CD4-positive, alpha-beta T cell treated with Interleukin-6 at 100 ng/mL for 8 hours (primary cell): Measurements from ENCODE around the gene UROC1.

Source experiments
- DNase-seq: peaks from one replicate; pipeline ENCODE4 v3.0.0-alpha.2; 2020; ENCODE audit warnings: mixed read lengths, low spot score

UROC1 gene

DNA sequence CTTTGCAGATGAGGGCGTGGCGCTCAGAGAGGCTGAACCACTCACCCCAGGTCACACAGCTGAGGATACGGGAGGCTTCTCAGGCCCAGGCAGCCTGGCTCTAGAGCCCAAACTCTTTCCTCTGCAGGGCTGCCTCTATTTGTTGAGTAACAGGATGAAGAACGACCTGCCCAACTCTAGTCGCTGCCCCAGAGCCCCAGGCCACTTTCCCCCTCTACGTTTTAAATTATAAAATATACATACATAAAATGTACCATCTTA, 22.7 kb downstream of the UROC1 start:
- no peak for DNase-seq

DNA sequence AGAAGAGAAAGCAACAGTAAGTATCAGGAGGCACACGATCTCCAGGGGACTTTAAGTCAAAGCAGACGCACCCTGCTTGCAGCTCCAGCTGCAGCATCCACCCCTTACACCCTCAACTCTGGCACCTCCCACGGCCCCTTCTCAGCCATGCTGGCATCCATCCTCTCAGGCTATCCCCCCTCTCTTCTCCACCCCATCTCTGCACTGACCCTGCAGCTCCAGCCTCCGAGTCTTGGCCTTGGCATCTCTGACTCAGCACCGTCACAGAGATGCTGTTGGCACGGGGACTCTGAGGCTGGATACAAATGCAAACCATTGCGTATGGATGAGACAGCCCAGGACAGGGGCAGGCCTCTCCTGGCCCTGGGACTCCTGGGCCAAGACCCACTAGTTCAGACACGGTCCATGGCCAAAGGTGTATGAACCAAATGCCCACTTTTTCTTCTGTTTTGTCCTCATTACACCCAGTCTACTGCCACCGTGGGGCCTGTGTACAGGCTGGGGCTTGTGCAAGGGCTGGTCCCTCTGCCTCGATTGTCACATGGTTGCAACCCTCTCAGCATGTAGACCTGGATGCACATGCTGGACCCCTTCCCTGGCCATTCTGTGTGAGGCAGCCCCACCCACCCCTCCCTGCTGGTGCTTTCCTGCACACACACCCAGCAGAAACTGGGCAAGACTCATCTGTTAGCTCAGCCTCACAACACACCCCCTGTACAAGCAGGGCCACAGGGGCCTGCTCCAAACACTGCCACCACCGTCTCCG, 23.2 kb downstream of the UROC1 start:
- no peak for DNase-seq

DNA sequence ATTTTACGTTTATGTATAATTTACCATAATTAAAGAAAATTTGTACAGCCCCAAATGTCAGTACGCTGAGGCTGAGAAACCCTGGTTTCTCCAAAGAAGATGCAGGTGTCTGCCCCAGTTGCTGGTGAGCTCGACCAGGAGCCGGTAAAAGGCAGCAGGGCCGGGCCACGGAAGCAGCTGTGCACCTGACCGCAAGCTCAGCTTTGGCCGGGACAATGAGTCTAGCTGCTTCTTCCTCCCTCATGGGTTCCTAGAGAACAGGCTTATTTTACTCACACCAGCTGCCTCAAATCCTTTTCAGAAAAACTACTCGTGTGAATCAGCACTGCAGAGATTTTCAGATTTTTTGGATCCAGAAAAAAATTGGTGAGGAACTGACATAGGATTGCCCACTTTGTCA, 23.8 kb downstream of the UROC1 start:
- no peak for DNase-seq

GRCh38 chr3:126493051-126493450, 24.5 kb downstream of the UROC1 start:
- DNase-seq, result no peak

DNA sequence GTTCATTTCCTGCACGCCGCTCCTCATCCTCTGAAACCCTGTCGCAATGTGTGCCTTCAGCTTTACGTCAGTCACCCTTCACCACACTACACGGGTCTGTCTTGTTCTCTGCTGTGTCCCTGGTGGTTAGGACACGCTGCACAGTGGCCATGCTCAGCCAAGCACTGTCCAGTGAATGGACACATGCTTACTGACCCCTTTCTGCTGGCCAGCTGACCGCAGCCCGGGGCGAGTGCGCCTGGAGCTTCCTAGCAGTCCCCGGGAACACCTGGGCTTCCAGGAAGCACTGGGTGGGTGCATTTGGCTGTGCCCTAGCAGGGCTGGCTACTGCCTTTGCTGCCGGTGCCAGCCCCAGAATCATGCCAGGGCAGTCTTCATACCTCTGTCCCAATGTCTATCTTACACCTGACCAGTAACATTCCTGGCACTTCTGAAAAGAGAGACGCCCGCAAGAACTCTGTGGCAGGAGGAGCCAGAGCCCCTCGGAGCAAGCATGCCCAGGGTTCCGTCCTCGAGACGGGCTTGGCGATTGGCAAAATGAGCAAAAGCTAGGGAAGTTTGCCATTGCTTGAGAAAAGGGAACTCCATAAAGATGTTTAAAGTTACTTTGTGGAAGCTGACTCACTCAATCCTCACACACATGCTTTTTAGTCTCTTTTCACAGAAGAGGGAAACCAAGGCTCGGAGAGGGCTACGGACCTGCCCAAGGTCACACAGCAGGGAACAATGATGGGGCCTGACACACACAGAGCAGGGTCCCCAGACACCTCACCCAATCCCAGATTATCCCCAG, 26.2 kb downstream of the UROC1 start:
- DNase-seq, result no peak

DNA sequence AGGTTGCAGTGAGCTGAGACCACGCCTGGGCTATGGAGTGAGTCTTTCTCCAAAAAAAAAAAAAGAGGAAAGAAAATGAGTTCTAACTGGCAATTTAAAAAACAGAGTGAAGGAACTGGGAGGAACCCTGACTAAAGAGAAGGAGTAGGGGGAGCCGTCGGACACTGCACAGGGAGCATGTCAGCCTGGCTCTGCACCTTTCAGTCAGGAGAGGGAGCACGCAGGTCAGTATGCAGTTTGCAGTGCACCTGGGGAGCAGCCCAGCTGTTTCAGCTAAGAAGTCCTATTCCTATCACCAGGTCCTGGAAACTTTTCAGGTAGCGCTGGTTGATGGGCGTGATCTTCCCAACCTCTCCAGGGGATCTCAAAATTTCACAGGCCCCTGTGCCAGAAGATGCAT, 27.0 kb downstream of the UROC1 start:
- DNase-seq, result no peak

- no peak for DNase-seq
Observed at GRCh38 chr3:126488886-126489569, 28.5 kb downstream of the UROC1 start.

DNA sequence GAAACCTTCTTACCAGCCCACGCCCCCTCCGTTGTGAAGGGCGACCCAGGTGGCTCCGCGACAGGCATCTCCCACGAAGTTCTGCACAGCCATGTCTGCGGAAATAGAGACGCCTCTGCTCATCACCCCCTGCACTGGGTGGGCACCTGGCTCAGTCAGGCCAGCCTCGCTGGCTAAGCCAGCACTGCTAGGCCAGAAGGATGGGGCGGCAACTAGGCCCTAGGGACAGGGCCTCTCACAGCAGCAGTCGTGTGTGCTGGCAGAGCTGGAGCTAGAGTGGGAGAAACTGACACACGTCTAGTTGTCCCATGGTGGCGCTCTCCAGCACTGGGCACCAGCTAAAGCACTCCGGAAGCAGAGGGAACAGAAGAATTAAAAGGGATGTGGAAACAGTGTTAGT, 29.4 kb downstream of the UROC1 start:
- no peak for DNase-seq

DNA sequence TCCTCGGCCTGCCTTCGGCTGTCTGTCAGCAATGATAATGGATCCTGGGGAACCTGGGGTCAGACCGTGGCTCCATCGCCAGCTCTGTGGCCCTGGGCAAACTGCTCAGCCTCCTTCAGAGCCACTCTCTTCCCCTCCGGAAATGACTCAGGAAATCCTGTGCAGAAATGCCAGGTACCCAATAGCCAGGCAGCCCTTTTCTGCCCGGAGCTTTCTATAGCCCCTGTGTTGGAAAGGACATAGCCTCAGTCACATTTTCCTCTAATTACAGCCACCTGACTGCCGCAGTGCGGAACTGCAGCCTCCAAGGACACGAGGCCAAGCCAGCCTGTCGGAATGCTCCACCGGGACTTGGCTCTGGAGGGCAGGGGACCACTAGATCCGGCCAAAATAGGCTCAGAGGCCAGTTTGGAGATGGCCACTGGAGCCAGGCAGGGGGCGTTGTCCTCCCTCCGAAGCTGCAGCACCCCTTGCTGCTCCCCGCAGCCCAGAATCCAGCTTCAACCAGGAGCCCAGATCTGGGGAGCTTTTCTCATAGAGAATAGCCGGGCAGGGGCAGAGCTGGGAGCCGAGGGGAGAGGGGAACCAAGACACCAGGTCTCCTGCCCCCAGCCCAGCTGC, 30.3 kb downstream of the UROC1 start:
- DNase-seq, result no peak

GRCh38 chr3:126486360-126486847, 31.2 kb downstream of the UROC1 start:
- DNase-seq, result no peak

DNA sequence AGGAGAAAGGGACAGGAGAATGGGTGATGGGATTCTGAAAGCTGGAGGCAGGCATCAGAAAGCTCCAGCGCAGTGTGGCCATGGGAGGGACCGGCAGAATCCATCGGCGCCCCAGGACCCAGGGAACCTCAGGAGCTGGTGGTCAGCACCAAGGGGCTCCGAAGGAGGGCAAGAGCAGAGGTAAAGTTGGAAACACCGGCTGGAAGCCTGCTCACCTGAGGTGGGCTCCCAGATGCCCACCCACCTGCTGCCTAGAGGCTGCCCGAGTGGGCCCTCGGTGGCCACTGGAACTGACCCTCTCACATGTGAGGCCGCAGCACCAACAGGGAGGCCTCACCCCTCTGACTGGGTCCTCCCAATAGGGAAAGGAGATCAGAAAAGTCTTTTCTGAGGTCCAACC, 31.6 kb downstream of the UROC1 start:
- DNase-seq, result no peak

GRCh38 chr3:126485176-126485897, 32.2 kb downstream of the UROC1 start:
- no peak for DNase-seq

DNA sequence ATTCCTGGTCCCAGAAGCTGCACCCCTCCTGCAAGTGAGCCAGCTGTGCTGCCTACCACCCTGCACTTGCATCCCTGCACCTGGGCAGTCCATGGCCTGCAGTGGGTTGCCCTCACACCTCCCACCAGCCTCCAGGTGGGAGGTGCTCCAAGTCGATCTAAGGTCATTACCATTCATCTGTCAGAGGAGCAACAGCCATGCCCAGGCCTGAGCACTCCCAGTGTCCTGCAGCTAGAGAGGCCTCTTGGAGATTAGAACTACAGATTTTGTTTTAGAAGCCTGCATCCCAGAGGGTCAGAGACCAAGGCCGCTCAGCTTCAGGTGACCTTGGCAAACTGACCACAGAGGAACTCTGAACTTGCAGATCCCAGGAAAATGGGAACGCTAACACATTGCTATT, 32.9 kb downstream of the UROC1 start:
- DNase-seq, result no peak

DNA sequence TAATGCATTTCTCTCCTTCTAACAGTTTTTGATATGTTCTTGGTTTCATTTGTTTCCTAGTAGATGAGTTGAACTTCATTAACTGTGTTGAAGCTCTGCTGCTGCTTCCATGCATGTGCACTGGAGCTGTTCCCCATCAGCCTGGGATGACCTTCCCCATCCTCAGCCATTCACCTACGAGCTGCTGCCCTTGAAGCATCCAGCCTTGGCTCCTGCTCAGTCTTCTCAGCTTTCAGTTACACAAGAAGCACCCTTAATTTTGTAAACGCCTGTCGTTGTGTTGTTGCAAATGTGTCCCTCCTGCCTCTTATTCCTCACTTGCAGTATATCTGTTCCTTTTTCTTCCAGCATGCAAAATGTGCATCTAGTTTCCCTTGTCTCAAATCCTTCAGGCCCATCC, 33.4 kb downstream of the UROC1 start:
- DNase-seq, result no peak

DNA sequence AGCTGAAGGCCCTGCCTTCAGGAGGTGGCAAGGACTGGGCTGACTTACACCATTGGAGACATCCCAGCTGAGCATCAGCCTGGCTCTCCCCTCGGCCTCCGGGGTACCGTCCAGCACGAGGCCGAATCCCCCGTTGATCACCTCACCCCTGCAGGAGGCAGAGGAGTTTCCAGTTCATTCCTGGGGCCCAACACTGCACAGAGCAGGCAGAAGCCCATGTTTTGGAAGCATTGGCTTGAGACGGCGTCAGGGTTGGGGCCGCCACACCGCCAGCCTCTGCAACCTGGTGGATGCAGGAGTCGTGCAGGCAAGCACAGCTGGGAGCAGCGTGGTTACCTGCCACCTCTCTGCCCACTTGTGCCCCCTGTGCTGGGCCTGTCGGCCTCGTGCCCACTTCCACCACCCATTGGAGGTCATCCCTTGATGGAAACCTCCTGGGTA, 34.2 kb downstream of the UROC1 start:
- DNase-seq, result no peak

DNA sequence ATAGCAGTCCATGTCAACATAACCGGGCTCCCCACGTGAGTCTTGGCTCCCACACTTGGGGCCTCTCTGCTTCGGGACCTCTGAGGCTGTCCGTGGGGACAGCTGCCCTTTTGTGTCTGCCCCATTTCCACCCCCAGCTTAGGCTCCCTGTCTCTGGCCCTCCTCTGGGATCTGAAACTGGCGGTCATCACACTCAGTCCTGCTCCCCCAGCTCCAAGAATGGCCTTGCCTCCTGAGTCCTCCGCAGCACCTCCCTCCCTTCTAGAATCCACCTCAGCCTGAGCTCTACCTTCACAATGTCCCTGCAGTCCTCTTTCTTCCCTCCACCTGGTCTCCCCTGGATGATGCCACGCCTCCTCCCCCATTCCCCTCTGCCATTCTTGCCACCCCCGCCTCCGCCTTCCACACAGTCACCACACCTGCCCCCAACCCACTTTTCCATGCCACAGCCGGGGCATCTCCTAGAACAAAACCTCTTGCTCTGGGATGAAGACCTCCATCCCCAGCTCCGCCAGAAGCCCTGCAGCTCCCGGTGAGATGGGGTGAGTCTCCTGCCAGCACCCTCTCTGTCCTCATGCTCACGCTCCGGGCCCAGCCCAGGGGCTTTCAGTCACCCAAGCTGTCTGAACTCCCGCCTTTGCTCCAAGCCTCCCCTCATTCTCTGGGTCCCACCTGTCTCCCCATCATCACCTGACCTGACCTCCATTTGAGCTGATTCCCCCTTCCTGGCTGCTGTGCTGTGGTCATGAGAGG, 34.9 kb downstream of the UROC1 start:
- no peak for DNase-seq

- no peak for DNase-seq
Observed at GRCh38 chr3:126481808-126482502, 35.6 kb downstream of the UROC1 start.

- no peak for DNase-seq
Observed at GRCh38 chr3:126480861-126481260, 36.7 kb downstream of the UROC1 start.

DNA sequence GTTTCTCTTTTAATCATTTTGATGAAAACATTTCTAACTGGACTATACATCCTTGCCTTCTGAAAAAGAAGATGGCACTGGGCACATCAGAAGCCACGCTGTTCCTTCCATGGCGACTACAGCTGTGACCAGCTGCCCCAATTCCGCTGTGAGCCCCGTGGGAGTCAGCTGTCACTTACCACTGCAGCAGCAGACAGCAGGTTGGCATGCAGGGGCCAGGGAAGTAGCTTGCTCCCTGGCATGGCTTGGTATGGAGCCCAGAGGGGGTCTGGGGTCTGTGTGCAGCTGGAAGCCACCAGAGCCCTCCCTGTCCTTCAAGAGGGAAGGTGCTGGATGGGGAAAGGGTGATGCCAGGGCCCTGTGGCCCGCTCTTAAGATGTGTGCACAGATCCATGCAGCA, 37.4 kb downstream of the UROC1 start:
- no peak for DNase-seq

DNA sequence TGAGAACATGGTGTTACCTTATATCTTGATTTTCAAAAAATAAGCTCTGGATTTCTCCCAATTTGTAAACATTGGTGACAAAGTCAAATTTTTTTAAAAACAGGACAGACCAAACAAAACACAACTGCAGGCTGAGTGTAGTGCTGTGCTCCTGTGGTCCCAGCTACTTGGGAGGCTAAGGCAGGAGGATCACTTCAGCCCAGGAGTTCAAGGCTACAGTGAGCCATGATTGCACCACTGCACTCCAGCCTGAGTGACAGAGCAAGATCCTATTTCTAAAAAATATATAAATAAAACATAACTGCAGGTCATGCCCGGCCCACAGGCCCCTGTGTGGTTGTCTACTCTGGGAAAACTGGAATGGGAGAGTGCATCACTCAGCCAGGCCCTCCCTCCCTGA, 37.9 kb downstream of the UROC1 start:
- no peak for DNase-seq
